H1 (cell line): ENCODE data around the gene DOK6.

Experiments
- BRCA1 ChIP-seq: IDR thresholded peaks from 2 replicates; pipeline ENCODE4 v1.6.1; 2012; ENCODE audit warnings: low read depth, low read length, improper control_type of control experiment
- EGR1 ChIP-seq: IDR thresholded peaks from 2 replicates; pipeline ENCODE4 v1.6.1; 2011; ENCODE audit warnings: low read depth, low read length, borderline replicate concordance
- PHF8 ChIP-seq: fragments of 200-600 bp; sonication (generic); conservative IDR thresholded peaks from 2 replicates; pipeline ENCODE4 v1.7.1; 2012; ENCODE audit warnings: low read depth, mild to moderate bottlenecking, inconsistent platforms, low read length, moderate library complexity
- TF ChIP-seq, protein P1 (sequence below), 3 experiments: IDR thresholded peaks; 1 replicate in 2 of 3; 2 replicates in 1 of 3; pipeline versions ENCODE4 v1.5.1 to v1.6.1; 2011; ENCODE audit warnings: low read length in 3 of 3, mild to moderate bottlenecking in 3 of 3, inconsistent platforms in 2 of 3, low read depth in 1 of 3, moderate library complexity in 1 of 3; ENCODE audit not compliant: insufficient read depth in 1 of 3; ENCODE audit errors: control extremely low read depth in 1 of 3

DNA sequence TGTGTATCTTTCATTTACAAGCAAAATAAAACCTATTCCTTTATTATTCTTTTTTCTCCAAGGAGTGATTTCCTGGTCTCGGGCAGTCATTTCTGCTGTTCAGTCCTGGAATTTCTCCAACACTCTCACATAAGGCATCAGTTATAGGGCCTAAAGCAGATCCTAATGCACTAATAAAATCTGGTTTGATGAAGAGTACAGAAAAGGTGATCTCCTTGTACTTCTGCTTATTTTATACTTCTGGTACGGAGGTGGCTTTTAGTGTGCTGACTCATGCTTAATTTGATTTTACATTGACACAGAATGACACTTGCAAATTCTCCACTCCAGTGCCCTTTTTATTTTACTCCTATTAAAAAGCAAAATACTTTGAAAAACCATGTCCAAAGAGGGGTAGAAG lies 157.4 kb downstream of the DOK6 start:
- TF ChIP-seq, protein P1, sequence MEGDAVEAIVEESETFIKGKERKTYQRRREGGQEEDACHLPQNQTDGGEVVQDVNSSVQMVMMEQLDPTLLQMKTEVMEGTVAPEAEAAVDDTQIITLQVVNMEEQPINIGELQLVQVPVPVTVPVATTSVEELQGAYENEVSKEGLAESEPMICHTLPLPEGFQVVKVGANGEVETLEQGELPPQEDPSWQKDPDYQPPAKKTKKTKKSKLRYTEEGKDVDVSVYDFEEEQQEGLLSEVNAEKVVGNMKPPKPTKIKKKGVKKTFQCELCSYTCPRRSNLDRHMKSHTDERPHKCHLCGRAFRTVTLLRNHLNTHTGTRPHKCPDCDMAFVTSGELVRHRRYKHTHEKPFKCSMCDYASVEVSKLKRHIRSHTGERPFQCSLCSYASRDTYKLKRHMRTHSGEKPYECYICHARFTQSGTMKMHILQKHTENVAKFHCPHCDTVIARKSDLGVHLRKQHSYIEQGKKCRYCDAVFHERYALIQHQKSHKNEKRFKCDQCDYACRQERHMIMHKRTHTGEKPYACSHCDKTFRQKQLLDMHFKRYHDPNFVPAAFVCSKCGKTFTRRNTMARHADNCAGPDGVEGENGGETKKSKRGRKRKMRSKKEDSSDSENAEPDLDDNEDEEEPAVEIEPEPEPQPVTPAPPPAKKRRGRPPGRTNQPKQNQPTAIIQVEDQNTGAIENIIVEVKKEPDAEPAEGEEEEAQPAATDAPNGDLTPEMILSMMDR (IDR thresholded peaks at IDR 0.05; ENCODE audit: control extremely low read depth in 1 of 3, insufficient read depth in 1 of 3, low read depth in 1 of 3, low read length in 3 of 3): no peak
- TF ChIP-seq BRCA1 (no peak), PHF8 (no peak), EGR1 (no peak)
